NCI-H446 (cell line): ENCODE results near the gene TUBB4B.

Experiments
- DNase-seq, 2 experiments: peaks; one replicate each; lab custom pipeline; 2025; lab: John Stamatoyannopoulos, UW

TUBB4B gene

DNA sequence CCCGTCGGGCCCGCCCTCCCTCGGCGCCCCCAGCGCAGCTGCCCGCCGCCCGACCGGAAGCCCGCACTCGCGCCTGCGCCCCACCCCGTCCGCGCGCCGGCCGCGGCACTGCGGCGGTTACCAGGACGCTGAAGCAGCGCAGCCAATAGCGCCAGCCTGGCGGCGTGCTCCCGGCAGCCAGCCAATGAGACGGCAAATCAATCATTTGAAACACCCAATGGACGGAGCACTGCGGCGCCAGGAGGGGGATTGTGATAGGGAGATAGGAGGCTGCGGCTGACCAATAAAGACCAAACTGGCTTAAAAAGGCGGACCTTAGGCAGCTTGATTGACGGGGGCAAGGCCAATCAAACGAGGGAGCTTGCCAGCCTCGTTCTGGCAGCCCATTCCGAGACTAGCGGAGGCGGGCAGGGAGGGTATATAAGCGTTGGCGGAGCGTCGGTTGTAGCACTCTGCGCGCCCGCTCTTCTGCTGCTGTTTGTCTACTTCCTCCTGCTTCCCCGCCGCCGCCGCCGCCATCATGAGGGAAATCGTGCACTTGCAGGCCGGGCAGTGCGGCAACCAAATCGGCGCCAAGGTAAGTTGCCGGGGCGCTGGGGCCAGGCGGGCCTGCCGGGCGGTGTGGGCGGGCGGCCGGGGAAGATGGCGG is at the start of gene TUBB4B:
TSS of gene TUBB4B (plus strand) at position 447 of the 649 bp plus-strand sequence. CDS start at position 521, 74 bp downstream.
- peak; percentile 95 to 98 for DNase-seq

DNA sequence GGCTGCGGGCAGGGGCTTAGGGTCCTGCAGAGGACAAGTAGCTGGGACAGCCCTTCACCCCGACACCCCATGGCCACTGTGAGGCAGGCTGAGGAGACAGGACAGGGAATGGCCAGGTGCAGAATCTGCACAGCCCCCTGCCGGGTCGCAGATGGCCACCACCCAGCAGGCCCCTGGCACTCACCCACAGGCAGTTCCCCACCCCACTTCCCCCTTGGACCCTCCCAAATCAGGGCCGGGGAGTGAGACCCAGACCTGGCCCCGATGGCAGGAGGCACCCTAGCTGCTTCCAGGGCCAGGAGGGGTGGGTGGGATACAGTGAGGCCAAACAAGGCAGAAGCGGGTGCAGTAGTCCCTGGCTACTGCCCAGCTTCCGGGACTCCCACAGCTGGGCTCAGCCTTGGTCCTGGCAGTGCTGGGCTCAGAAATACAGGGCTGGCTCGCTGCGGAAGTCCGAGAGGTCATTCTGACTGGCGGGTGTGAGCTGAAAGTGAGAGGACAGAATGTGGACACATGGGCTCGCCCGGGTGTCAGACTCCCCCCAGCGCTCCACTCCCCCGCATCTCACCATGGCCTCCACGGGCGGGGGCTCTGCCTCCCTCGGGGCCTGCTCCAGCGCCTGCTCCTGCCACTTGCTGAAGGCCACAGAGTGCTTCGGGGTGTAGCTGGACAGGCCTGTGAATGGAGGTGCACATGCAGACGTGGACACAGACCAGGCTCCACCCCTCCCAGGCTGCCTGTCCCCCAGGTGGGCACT is 49.2 kb upstream of the TUBB4B start:
- DNase-seq = no peak

- DNase-seq = no peak
These were observed 48.7 kb upstream of the TUBB4B start for GRCh38 chr9:137192448-137192780.

DNA sequence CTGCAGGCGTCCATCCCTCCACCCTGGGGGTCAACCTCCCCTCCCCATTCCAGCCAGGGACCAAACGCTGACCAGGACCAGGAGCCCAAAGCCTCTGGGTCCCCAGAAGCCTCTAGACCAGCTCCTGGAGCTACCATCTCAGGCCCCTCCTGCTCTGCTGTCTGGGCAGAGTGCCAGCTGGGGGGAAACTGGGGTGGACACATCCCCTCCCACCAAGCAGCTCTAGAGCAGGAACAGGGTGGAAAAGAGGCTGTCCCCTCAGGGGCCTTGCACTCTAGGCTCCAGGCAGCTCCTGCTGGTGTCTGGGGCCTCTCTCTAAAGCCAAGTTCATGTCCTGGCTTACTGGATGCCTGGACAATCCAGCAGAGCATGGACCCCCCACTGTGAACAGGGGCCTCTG is 48.2 kb upstream of the TUBB4B start:
- no peak for DNase-seq

GRCh38 chr9:137193771-137194170 is 47.3 kb upstream of the TUBB4B start:
- no peak for DNase-seq

DNA sequence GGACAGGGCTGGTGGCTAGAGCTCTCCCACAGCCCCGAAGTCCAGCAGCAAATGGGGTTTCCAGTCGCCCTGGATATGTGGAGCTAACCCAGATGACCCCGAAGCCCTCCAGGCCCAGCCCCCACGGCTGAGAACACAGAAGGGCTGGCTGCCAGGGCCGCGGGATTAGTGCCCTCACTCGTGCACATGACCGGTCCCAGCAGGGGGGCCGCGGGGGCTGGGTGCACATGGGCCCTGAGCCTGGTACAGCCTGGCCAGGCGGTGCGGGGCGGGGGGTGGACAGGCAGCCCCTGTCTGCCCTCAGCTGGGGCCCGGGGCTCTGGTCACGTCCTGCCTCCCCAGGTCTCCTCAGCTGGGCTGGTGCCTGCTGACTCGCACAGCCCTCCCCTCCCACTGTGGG is 46.7 kb upstream of the TUBB4B start:
- DNase-seq = no peak

DNA sequence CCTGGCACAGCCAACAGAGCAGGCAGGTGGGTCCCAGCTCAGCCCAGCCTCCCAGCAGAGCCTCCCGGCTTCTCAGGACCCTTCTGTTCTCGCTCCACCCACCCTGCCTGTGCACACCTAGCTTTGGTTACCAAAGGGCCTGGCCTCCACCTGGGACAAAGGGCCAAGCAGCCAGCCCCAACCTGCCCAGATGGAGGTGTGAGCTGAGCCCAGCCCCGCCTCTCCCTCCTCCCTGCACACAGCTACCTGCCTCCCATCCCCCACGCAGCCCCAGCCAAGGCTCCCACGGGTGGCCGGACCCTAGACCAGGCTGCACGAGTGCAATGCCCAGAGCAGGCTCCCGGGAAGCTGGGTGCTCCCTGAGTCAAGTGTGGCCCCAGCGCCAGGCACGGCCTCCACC is 46.2 kb upstream of the TUBB4B start:
- no peak for DNase-seq

DNA sequence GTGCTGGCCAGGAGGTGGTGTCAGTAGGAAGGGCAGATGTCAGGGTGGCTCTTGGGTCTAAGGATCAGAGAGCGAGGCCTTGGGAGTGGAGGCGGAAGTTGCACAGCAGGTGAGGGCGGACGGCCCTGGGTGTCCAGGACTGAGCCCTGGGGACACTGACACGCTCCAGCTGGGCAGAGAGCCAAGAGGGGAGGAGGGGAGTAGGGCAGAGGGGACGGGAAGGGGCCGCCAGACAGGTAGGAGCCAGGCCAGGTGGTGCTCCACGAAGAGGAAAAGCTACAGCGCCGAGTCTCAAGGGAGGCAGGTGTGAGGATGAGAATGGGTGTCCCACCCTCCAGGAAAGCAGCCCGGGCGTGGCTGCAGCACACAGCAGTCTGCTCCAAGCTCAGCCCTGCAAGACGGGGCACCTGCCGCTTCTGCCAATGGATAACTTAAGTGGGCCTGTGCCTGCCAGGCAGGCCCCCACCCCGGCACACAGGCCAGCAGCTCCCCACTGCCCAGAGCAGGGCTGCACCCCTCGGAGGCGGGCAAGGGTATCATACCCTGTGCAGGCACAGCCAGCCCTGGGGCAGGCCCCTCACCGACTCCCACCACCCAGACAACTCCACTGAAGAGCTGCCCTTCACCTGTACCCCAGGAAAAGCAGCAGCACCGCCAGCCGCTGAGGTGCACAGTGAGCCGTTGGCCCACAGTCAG is 45.4 kb upstream of the TUBB4B start:
- no peak for DNase-seq

DNA sequence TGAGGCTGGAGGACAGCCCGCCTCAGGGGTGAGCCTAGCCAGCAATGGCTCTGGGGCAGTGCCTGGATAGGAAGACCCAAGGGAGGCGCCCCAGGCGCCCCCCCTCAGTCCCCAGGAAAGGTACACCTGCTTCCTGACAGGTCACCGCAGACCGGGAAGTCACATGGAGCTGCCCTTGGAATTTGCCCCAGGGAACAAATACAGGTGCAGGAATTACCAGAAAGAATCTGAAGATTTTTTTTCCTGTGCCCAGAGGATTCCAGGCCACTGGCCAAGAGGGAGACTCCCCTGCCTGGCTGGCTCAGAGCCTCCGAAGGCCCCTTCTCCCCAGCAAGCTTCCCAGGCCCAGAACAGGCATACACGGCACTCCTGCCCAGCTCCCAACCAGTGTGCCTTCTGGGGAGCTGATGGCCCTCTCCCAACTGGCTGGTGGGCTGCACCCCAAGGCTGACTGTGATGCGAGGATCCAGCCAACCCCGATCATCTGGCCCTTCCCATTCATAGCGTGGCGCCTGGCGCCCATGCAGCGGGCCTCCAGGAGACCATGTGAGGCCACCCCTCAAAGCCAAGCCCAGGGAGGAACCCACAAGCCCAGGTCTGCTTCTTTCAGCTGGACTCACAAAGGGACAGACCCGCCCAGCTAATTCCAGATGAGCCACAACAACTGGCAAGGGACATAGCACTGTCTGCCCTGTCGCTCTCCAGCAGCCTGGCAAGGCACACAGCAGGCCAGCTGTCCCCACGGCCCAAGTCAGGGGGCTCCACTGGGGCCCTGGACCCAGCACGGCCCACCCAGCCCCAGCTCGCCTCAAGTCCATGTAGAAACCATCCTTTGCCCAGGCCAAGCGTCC is 42.8 kb upstream of the TUBB4B start:
- no peak for DNase-seq

- DNase-seq = no peak
These were observed 42.2 kb upstream of the TUBB4B start for GRCh38 chr9:137198902-137199283.

- DNase-seq = no peak
These were observed 41.5 kb upstream of the TUBB4B start for GRCh38 chr9:137199411-137200121.

GRCh38 chr9:137200311-137201204 is 40.5 kb upstream of the TUBB4B start, which contains the start of gene TPRN:
TSS of gene TPRN (minus strand) at chr9:137200741. CDS start at chr9:137200711, 30 bp downstream.
- peak; percentile 96 to 97 for DNase-seq

DNA sequence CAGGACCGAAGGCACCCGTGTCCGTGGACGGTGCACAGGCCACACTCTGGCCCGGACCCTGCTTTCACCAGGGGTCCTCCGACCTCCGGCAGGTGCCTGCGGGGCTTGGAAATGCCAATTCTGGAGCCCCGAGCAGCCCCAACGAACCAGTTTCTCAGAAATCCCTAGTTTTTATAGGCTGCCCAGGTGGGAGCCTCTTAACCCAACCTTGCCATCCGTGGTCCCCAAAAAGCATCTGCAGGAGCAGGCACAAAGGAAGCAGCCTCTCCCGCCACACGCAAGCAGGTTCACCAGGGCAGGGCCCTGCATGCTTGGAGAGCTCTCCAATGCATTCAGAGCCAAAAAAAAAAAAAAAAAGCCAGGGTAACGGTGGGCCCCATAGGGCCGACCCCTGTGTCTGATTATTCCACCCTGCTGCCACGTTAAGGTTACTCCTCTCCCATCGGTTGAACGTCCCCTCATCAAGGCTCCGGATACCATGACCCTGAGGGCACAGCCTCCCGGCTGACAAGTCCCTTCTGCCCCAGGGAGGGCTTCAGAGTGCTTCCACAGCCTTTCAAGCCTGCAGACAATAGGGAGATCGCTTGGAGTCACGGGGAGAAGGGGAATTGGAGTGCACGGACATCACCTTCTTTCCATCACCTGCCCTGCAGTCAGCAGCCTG is 39.8 kb upstream of the TUBB4B start:
- no peak for DNase-seq

GRCh38 chr9:137202966-137203365 is 38.1 kb upstream of the TUBB4B start:
- no peak for DNase-seq

DNA sequence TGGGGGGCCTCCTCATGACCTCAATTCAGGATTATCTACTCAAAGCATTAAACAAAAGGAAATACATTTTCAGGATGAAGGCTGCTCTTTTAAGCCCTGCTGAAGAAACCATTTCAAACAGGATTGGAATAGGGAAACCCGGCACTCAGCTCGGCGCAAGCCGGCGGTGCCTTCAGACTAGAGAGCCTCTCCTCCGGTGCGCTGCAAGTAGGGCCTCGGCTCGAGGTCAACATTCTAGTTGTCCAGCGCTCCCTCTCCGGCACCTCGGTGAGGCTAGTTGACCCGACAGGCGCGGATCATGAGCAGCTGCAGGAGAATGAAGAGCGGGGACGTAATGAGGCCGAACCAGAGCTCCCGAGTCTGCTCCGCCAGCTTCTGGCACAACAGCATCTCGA is 36.4 kb upstream of the TUBB4B start:
- DNase-seq = no peak

DNA sequence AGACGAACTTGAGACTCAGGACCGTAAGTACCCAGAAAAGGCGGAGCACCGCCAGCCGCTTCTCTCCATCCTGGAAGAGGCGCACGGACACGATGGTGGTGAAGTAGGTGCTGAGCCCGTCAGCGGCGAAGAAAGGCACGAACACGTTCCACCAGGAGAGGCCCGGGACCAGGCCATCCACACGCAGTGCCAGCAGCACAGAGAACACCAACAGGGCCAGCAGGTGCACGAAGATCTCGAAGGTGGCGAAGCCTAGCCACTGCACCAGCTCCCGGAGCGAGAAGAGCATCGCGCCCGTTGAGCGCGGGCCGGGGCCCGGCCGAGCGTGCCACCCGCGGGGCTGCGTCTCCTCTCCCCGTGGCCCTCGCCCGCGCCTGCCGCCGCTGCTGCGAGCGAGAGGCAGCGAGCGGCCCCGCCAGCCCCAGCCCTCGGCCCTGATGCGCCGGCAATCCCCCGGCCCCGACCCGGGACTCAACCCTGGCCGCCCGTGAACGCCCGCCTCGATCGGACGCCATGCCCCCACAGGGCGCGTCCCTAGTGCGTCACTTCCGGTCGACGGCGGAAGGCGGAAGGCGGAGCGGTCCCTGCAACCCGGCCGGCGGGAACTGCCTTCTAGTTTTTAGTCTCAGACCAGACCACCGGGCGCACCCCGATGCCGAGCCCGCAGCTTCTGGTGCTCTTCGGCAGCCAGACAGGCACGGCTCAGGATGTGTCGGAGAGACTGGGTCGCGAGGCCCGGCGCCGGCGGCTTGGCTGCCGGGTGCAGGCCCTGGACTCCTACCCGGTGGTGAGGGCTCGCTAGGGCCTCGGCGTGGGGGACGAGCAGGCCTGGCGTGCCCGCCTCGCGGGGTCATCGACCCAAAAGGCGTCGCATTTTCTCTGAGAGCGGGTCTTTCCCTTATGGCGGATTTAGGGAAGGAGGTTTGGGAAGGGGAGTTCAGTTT is 35.7 kb upstream of the TUBB4B start, which contains the start of the genes NDOR1 and TMEM203:
TSS of gene NDOR1 (plus strand) at position 575 of the 944 bp plus-strand sequence. CDS start at position 653, 78 bp downstream.
TSS of gene TMEM203 (minus strand) at position 523 of the 944 bp plus-strand sequence. CDS start at position 289, 234 bp downstream.
- DNase-seq = peak; percentile 33 to 73

DNA sequence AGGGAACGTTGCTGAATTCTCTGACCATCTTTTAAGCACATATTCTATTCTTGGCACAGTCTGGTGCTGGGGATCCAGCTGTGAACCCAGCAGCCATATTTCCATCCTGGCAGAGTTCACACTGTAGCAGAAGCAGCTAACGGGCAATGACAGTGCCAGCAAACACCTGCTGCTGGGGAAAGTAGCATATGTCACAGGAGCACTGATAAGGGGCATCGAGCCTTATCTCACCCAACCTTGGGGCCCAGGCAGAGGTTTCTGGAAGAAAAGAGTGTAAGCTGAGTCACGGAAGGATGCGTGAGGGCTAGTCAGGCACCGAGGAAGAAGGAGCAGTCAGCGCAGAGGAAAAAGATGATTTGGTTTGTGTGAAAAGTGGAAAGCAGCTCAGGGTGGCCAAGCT is 34.5 kb upstream of the TUBB4B start:
- no peak for DNase-seq

DNA sequence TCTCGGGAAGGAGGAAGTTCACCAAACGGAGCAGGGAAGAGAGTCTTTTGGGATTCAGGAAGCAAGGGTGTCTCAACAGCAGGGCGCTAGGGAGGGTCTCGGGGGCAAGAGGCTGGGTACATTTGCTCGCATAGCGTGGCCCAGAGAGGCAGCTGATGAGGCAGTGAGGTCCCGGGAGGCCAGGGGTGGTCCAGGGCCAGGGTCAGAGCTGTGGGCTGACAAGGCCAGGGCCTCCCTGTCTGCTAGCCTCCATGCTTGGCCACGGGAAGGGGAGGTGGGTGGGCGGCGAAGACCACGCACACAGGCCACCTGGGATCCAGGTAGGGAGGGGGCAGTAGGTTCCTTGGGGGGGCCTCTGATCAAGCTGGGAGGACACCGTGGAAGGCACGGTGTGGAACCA is 29.6 kb upstream of the TUBB4B start:
- no peak for DNase-seq
